HG03520 (cell line): Measurements from ENCODE around the gene CCDC134.
"Not testable (repeated sequence)": the region's sequence is repeated elsewhere in the genome, so short reads cannot be mapped to it uniquely, and the experiment has no call there.

Experiments
- ATAC-seq: cut with Tn5 transposase; IDR thresholded peaks from one replicate; pipeline ENCODE4 v1.9.1; 2021; ENCODE audit warnings: mild to moderate bottlenecking, moderate library complexity; ENCODE audit not compliant: unreplicated experiment

CCDC134 gene

DNA sequence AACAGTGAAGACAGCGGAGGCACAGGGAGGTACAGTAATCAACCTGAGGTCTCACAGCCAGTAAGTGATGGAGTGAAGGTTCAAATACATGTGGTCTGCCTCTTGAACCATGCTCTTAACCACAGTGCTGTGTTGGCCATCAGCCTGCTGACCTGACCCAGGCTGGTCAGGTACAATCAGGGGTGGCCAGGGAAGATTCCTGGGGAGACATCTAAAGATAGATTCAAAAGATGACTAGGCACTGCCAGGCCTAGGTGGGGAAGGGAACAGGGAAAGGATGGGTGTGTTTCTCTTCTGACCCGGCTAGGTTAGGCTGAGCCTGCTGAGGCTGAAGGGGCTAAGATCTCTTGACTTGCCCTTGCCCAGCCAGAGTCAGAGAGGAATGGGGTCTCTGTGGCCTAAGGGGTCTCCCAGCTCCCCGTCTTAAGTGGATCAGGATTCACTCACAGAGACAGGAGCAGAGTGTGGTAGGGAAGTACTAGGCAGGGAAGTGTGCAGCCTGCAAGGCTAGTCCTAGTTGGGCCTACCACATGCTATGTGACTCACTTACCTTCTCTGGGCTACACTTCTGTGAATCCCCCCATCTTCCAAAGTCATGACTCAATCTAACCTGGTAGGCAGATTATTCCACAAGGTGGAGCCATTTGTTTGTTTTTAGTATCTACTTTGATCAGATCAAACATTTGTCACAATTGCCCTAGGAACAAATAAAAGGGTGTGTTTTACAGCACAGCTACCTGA lies 22.0 kb downstream of the CCDC134 start:
- ATAC-seq: no peak

DNA sequence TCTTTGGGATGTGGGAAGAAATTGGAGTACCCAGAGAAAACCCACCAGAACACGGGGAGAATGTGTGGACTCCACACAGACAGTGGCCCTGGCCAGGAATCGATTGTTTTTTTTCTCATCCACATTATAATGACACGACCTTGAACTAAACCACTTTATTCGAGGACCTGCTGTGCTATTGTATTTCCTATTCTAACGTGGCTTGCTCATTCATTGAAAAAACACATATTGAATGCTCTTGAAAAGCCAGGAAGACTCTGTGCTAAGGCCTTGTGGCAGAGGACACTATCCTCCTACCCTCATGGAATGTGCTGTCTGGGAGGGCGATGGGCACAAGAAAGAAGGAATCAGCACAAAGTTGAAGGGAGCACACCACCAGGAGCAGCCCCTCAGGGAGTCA lies 23.3 kb downstream of the CCDC134 start:
- ATAC-seq: no peak

DNA sequence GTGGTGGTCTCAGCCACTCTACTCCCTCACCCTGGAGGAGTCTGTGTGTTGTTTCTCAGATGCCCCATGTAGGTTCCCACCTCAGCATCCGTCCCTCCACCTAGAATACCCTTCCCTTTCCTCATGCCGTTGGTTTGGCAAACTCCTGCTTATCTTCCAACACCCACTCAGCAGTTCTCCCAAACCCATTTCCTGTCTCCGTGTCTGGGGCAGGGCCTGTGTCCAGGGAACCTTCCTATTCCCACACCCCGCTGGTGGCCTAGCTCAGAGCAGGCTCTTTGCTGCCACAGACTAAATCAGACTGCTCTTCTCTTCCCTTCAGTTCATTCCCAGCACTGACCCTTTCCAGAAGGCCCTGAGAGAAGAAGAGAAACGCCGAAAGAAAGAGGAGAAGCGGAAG lies 24.9 kb downstream of the CCDC134 start:
- no peak for ATAC-seq

DNA sequence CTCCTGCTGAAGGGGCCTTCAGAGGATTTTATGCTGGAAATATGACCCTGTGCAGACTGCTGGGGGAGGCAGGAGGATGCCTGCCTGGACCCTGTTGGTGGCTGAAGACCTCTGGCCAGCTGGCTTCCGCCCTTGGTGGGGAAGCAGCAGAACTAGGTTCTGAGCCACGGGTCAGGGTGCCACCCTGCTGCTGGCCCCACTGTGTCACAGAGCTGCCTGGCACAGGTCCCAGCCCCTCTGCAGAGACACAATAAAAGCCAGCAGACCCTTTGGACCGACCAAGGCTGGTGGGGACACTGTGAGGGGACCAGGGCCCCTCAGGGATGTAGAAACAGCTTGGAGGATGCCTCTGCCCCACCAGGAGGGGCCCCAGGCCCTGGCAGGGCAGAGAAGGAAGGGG lies 25.5 kb downstream of the CCDC134 start:
- ATAC-seq: no peak

DNA sequence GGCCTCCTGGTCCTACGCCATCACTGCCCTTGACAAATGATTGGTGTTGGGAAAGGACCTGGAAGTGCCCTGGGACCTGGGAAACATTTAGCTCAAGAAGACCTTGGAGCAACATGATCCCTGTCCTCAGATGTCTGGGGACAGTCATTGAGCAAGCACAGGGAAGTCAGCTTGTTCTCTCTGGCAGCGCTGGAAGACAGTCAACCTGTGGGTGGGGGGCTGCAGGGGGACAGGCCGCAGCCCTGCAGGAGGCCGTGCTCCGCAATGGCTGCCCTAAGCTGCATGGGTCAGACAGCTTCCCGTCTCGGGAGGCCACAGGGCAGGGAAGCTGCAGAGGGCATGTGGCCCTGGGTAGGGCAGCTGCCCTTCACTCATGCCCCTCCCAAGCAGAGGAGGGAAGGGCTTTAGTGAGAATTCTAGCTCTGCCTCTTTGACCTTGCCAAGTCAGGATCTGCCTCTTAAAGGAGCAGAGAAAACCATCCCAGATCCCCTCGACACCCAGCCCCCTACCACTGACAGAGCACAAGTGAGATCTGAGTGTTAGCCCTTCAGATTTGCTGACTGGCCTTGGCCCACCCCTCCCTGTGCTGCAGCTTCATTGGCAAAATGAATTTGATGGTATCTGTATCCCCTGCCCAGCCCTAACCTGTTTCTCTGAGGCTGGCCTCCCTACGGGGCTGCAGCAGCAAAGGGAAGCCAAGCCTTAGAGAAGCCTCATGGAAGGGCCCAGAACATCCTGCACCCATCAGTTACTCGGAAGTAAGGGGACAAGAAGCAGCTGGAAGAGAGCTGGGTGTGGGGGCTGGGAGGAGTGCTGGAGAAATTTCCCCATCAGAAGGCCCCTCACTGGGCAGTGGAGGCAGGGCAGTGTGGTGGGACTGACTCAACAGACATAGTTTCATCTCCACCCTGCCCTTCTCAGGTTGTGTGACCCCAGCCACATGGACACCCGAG lies 26.2 kb downstream of the CCDC134 start:
- no peak for ATAC-seq

DNA sequence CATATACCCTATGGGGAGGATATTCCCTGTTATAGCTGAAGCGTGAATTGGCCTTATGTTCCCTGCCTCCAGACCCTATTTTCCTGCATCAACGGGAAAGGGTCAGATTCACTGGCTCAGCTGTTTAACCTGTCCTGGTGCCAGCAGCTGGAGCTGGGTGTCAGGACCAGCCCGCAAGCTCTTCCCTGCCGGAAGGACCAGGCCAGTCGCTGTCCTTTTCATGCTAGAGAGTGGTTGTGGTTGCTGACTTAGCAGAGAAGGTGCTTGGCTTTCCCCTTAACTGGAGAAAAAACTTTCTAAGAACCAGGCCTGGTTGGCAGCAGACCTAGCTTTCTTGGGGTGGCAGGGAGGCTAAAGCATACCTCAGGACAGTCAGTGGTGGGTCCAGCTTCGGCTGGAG lies 27.2 kb downstream of the CCDC134 start:
- no peak for ATAC-seq

DNA sequence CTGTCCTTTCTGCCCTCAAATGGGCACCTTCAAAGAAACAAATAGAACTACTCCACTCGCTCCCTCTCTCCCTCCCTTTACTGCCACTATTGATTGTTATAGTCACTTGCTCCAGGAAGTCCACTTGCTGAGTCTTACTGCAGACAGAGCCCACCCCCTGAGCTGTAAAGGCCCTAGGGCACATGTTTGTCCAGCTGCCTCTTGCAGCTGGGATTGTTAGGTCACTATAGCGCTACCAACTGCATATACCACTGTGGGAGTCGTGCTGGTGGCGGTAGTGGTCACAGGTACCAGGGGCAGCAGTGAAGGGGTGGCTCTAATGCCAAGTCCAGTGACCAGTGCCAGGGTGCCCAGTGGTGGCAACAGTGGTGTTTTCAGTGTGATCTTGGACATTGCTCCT lies 28.0 kb downstream of the CCDC134 start:
- no peak for ATAC-seq

DNA sequence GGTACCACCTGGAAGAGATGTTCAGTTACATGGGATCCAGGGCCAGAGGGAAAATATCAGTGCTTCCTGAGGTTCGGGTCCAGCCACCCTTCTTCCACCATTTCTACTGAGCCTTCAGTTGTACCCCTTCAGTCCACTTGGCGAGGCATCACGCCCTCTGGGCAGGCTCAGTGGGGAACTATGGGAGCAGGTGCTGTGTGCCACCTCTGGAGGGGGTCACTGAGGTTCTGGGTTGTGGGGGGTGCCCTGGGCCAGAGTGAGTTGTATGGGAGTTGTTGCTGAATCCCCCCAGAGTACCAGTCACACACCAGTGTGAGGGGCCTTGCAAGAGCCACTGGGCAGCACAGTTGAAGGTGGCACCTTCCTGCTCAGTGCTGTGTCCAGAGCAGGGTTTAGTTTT lies 29.7 kb downstream of the CCDC134 start:
- no peak for ATAC-seq

DNA sequence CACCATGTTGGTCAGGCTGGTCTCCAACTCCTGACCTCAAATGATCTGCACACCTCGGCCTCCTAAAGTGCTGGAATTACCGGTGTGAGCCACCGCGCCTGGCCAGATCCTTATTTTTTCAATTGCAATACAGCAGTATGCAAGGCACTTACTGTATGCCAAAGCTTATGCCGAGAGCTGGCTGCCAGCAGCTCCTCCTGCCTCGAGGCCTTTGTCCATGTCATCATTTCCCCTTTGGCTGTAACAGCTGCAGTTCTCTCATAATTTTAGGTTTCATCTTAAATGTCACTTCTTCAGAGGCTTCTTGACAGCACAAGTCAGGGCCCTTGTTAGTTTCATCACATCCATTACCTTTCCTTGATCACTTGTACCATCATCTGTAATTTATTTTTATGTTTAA lies 30.9 kb downstream of the CCDC134 start:
- no peak for ATAC-seq

DNA sequence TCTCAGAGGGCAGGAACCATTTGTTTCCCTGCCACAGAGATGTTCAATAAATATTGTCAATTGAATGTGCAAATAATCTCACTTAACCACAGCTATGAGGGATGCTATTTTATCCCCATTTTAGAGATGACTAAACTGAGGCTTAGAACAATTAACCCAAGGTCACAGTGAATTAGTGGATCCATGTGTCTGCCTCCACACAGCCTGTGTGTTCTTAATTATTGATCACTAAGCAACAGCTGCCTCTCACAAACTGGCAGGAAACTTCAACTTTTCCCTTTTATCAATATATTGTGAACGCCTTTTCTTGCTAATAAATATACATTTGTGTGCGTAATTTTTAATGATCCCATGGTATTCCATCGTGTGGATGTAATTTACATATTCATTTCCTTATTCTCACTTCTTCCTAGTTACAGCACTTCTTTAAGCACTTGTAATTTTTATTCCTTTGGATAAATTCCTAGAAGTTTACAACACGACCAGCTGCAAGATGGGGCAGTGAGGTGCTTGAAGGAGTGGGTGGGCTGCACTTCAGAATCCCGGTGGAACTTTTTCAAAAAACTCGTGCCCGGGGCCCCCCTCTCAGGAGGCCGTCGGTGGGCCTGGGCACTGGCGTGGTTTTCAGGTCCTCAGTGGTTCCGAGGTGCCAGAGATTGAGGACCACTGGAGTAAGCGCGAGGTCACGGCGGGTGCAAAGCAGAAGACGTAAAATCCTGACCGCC lies 31.5 kb downstream of the CCDC134 start:
- peak; percentile 2 for ATAC-seq

DNA sequence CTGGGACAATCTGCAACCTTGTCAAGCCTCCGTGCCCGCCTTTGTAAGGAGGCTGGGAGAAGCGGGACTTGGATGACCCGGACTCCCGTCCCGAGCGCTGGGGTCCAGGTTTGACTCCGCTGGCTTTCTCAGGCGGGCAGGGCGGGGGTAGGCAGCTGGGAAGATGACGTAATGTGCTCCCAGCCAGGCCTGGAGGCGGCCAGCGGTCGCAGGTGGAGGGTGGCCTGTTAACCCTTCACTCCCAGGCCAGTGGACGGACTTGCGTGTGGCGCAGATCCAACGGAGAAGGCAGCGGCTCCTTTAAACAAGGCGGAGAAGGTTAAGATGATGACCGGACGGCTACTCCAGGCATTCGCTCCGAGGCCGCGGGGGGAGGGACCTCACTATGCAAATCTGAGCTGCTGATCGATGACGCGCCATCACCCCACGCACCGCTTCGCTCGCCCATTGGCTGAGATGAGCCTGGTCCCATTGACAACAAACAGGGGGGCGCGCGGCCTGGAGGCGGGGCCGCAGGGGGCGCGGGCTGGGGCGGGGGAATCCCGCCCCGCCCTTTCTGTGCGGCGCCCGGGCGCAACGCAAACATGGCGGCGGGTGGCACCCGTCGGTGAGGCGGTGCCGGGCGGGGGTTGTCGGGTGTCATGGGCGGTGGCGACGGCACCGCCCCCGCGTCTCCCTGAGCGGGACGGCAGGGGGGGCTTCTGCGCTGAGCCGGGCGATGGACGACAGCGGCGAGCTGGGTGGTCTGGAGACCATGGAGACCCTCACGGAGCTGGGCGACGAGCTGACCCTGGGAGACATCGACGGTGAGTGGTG lies 32.3 kb downstream of the CCDC134 start, which contains the start of gene SREBF2:
Gene SREBF2 (plus strand): TSS at position 553 of the 816 bp plus-strand sequence. CDS start 166 bp downstream, at position 719.
- ATAC-seq: peak; percentile 74

DNA sequence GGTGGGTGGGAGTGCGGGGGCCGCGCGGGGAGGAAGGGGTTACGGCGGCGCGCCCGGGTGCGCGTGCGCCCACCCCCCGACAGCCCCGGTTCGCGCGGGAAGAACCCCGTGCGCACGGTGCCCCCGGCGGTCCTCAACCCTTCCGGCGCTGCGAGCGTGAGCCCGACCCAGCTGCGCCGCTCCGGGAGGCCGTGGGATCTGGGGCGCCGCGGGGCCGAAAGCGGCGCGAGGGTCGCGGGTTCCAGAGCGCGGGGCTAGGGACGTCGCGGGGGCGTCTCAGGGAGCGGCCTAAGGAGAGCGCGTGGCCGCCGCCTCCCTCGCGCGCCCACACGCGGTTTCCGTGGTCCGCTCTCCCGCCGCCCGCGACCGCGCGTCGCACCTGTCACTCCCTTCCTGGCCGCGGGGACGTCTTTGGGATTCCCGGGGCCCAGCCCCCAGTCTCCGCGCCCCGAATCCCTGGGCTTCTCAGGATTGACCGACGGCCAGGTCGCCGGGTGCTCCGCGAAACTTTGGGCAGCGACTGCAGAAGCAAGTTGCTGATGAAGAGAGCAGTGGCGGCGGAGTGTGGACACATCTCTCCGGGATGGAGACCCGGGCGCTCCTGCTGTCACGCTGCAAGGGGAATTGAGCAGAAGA lies 33.0 kb downstream of the CCDC134 start:
- ATAC-seq: peak; percentile 19

DNA sequence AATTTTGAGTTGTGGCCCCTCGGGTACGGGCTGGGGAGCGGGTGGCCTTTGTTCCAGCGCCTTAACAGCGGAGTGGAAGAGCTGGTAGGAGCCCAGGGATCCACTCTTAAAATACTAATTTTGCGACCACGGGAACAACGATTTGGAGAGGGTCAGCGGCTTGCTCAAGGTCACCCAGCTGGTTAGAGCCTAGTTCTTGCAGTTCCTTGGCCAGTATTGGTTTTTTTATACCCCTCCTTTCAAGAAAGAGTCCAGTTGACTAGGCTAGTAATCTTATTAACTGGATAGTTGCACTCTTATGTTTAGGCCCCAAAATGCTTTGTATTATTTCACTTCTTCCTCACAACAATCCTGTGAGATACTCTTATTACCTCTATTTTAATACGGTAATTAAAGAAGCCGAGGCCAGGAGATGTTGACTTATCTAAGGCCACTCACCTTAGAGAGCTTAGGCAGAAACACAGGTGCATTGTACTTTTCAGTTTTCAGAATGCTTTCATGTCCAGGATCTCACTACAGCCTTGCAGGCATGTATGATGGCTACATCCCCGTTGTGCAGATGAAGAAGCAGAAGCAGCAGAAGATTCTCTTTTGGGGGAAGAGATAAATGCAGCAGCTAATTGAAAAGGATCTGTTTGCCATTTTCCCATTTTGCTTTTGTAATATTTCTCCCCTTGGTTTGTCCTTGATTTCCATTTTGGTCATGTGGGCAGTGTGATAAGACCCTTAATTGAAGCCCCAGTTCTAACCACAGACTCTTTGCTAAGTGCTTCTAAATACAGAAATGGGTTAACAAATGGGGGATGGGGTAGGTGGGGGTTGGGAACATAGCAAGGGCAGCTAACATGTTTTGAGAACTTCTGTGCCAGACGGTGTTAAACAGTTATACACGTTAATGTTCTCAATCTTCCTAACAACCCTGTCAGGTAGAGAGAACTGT lies 33.8 kb downstream of the CCDC134 start:
- ATAC-seq: no peak

DNA sequence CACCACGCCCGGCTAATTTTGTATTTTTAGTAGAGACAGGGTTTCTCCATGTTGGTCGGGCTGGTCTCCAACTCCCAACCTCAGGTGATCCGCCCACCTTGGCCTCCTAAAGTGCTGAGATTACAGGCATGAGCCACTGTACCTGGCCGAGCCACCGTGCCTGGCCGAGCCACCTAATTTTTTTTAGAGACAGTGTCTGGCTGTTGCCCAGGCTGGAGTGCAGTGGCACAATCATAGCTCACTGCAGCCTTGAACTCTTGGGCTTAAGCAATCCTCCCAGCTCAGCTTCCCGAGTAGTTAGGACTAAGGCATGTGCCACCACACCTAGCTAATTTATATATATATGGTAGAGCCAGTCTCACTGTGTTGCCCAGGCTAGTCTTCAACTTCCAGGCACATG lies 35.0 kb downstream of the CCDC134 start:
- not testable (repeated sequence) for ATAC-seq

DNA sequence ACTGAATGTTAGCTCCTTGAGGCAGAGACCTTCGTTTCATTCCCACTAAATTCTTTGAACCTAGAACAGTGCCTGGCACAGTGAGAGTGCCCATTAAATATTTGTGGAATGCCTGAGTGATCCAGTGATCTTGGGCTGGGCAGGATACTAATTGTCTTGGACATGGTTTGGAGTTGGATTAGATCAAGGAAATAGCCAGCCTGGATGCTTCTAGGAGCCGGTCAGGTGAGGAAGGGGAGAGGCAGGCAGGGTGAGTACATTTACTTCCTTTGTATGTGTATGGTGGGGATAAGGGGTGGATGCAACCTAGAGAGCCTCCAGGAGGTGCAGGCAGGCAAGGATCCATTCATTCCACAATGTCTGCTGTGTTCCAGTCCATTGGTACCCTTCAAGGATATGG lies 36.1 kb downstream of the CCDC134 start:
- no peak for ATAC-seq

DNA sequence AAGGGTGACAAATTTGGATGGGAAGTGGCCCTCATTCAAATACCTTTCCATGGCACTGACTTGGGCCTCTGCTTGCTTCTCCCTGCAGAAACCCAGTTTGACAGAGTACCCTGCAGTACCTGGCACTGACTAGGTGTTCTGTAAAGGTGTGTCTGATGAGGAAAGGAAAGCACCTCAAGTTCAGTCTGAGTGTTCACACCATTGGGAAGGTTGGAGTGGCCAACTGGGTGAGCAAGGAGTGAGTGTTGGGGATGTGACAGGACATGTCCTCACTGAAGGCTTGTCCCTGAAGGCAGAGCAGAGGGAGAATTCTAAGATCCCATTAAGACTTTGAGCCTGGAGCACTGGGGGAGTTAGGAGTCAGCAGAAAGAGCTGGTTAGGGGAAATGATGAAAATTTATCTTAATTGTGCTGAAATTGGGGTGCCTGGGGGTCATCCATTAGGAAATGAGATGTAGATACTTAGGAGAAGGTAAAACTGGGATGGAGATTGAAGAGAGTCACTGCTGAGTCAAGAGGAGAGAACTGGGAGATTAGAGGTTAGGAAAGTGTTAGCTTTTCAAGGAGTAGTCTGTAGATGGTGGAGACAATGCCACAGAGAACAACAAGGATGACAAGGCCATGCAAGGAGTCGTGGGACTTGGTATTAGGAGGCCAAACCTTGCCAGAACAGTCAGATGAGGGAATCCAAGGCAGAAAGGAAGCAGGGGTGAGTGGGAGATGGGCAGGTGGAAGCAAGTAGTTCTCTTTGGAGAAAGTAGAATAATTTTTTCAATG lies 38.6 kb downstream of the CCDC134 start:
- ATAC-seq: no peak

DNA sequence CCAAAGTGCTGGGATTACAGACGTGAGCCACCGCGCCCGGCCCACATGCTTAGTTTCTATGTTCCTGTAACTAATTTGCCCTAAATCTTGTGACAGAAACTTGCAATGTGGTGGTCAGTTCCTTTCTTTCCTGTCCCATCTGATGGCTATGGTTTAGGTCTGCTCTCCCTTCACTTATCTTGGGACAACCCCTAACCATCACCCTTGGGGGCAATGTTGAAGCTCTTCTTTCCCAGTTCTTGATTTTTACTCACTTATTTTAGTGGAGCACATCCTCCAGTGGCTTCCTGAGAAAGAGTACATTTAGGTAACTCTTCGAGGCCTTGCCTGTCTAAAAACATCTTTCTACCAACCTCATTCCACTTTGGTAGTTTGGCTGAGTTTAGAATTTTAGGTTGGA lies 39.7 kb downstream of the CCDC134 start:
- ATAC-seq: no peak

DNA sequence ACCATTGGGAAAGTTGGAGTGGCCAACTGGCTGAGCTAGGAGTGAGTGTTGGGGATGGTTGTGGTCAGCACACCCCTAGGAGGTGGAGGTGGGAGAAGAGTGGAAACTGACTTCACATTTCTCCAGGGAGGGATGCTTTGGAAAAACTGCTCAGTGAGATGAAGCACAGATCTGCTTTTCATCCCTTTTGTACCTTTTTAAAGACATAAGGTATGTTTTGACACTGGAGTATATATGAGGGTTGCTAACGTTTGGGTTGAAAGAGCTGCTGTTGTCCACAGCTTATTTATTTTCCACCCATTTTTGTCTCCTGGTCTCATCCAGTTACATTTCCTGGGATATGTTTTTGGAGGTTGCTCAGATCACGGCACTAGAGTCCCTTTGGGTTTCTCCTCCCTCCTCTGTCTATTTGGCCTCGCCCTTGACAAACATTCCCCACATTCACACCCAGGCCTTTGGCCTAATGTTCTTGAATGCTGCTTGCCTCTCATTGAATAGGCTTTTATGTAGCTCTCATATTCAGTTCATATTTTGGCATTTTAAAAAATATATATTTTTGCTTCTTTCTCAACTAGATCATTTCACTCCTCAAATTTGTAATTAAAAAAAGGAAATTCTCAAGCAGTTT lies 40.7 kb downstream of the CCDC134 start:
- no peak for ATAC-seq
